HG03520 (cell line): ENCODE measurements around the gene CACNG6.
"Not testable (repeated sequence)": the region's sequence is repeated elsewhere in the genome, so short reads cannot be mapped to it uniquely, and the experiment has no call there.

Source experiments
- ATAC-seq: cut with Tn5 transposase; IDR thresholded peaks from one replicate; pipeline ENCODE4 v1.9.1; 2021; ENCODE audit warnings: mild to moderate bottlenecking, moderate library complexity; ENCODE audit not compliant: unreplicated experiment

Gene CACNG6

DNA sequence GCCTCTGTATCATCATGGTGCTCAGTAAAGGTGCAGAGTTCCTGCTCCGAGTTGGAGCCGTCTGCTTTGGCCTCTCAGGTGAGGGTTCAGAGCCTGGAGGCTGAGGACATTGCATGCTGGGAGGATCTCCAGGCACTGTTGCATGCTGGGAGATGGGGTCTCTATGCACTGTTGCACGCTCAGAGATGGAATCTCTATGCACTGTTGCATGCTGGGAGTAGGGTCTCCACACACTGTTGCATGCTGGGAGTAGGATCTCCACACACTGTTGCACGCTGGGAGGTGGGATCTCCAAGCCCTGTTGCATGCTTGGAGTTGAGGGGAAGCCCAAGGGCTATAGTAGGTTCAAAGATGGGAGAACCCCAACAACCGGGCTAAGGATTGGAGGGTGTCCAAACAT, 8.3 kb downstream of the CACNG6 start:
- no peak for ATAC-seq

DNA sequence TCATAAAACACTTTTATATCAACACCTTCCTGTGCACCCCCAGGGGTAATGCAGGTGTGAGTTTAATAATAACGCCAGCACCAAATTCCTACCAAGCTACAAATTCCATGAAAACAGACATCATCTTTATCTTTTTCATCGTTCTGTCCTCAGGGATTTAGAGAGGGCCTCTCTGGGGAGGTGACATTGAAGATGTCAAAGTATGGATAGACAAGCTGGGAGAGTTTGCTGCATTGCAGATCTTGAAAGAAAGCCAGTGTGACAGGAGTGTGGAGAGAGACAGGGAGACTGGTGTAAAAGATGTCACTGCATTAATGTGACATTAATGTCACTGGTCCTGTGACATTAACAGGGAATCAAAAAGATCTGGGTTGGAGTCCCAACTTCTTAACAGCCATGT, 10.1 kb downstream of the CACNG6 start:
- no peak for ATAC-seq

DNA sequence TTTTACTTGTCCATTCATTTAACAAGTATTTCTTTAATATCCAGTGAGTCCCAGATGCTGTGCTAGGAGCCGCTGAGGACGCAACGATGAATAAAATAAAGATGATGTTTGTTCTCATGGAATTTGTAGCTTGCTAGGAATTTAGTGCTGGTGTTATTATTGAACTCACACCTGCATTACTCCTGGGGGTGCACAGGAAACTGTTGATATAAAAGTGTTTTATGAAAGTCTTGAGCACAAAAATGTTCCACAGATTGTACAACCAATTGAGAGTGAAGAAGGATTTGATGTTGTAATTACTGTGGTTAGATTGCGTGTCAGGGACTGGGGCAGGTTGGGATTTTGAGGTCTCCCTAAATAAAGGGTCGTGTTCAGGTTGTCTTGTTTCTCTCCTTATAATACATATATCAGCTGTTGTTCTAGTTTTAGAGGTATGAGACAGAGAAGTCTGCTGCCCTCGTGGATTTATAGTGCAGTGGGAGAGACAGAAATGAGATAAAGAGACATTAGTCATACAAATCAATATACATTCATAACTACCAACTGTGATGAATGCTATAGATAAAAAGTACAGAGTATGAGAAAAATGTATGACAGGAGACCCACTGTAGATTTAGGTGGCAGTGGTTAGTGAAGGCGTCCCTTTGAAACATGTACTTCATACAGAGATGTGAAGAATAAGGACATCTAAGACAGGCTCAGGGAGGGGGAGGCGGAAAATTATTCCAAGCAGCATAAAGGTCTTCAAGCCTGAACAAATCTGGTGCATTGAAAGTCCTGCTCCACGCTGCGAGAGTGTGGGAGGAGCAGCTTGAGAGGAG, 11.3 kb downstream of the CACNG6 start:
- no peak for ATAC-seq

DNA sequence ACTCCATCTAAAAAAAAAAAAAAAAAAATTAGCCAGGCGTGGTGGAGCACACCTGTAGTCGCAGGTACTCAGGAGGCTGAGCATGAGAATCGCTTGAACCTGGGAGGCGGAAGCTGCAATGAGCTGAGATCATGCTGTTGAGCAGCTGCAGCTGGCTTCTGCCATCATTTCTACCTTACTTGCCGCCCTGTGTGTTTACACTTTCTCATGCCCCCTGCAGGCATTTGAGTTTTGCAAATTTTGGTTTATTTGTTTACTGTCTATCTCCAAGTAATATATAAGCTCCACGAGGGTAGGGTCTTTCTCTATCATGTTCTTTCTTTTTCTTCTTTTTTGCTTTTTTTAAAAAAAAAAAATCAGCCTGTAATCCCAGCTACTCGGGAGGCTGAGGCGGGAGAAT, 18.0 kb downstream of the CACNG6 start:
- ATAC-seq, result no peak

DNA sequence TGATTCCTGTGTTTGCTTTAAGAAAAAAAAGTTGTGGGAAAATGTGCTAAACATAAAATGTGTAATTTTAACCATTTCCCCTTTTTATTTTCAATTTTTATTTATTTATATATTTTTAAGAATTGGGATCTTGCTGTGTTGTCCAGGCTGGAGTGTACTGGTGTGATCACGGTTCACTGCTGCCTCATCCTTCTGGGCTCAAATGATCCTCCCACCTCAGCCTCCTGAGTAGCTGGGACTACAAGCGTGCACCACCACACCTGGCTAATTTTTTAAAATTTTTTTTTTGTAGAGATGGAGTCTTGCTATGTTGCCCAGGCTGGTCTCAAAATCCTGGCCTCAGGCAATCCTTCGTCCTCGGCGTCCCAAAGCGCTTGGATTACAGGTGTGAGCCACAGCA, 19.0 kb downstream of the CACNG6 start:
- ATAC-seq, result no peak

DNA sequence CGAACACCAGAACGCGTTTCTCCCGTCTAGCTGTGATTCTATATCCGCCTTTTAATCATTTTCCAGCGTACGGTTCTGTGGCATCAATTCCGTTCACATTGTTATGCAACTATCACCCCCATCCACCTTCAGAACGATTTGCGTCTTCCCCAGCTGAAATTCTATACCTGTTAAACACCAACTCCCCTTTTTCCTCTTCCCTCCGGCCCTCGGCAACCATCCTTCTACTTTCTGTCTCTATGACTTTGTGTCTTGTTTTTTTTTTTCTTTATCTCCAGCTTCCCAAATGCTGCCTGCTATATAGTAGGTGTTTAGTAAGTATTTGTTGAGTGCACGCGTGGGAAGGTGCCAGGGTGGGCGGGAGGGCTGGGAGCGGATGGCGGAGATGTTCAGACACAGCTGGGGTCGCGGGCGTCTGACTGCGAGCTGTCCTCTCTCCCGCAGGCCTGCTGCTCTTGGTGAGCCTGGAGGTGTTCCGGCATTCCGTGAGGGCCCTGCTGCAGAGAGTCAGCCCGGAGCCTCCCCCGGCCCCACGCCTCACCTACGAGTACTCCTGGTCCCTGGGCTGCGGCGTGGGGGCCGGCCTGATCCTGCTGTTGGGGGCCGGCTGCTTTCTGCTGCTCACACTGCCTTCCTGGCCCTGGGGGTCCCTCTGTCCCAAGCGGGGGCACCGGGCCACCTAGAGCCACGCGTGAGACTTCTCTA, 20.2 kb downstream of the CACNG6 start:
- ATAC-seq, result no peak

DNA sequence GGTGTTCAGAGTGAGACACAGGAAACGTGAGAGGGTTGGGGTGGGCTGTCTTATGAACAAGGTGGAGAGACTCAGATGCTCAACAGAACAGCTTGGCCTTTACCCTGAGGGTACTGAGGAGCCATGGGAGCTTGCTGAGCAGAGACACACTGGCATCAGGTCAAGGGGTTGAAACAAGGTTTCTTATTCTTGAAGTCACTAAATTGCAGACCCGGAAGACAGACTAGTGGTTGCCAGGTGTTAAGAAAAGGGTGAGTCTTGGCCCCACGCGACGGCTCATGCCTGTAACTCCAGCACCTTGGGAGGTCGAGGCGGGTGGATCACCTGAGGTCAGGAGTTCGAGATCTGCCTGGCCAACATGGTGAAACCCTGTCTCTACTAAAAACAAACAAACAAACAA, 22.4 kb downstream of the CACNG6 start:
- no peak for ATAC-seq

DNA sequence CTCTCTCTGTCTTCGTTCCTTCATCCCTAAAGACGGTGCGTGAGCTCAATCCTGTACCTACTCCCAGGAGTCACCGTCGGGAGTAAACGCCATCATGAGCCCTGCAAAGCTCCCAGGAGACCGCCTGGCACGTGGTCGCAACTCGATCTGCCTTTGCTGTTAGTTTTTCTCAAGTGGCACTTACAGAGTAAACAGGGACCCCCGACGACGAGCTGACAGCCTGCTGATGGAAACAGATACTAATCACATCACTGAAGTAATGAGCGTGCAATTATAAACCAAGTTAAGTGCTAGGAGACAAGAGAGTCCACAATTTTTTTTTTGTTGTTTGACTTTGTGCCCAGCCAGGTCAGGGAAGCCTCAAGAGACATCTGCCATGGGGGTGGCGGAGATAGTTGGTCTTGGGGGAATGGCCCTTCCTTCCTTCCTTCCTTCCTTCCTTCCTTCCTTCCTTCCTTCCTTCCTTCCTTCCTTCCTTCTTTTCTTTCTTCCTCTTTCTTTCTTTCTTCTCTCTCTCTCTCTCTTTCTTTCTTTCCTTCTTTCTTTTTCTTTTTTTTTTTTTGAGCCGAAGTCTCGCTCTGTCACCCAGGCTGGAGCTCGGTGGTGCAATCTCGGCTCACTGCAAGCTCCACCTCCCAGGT, 23.6 kb downstream of the CACNG6 start:
- no peak for ATAC-seq

DNA sequence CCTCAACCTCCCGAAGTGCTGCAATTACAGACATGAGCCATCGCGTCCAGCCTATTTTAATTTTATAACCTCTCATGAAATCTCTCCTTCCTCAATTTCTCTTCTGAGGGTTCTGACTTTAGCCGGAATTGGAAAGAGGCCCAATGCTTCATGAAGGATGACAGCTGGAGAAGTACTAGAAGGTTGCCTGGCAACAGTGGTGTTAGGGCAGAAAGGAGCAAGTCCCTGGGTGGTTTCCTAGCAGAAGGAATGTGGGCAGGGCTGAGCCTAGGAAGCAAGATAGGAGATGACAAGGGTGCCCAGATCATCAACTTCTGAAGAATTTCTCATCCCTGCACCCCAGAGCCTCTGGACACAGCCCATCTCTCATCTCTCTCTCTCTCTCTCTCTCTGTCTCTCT, 25.8 kb downstream of the CACNG6 start:
- ATAC-seq, result no peak

DNA sequence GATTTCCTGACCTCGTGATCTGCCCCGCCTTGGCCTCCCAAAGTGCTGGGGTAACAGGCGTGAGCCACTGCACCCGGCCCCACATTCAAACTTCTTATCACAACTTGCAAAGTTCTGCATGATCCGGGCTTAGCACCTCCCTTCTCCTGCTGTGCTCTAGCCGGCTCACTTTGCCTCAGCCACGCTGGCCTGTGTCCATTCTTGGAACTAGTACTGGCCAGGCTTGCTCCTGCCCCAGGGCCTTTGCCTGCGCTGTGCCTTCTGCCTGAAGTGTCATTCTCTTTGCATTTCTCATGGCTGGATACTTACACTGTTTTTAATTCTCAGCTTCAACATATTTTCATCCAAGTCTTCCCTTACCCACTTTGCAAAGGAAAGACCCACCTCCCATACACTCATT, 29.9 kb downstream of the CACNG6 start:
- no peak for ATAC-seq

DNA sequence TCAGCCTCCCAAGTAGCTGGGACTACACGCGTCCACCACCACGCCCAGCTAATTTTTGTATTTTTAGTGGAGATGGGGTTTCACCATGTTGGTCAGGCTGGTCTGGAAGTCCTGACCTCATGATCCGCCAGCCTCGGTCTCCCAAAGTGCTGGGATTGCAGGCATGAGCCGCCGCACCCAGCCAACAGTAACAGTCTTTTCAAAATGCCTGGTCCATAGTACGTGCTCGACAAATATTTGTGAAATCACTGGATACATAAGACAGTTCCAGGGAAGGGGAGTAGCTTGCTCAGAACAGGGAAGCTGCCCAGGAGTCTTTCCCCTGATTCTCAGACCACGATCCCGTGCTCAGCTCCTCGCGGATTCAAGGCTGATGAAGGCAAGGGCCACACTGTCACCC, 30.5 kb downstream of the CACNG6 start:
- no peak for ATAC-seq

DNA sequence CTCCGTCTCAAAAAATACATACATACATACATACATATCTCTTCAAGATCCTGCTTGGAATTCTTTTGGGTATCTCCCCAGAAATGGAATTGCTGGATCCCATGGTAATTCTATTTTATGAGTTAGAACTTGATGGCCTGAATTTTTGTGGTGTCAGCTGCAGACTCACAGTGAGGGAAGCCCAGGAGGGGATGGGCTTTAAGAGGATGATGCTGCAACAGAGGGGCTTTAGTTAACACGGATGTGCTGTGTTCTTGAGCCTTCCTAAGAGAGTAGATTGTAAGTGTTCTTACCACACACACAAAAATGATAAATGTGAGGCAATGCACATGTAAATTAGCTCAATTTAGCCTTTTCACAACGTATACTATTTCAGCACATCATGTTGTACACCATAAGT, 31.8 kb downstream of the CACNG6 start:
- no peak for ATAC-seq

DNA sequence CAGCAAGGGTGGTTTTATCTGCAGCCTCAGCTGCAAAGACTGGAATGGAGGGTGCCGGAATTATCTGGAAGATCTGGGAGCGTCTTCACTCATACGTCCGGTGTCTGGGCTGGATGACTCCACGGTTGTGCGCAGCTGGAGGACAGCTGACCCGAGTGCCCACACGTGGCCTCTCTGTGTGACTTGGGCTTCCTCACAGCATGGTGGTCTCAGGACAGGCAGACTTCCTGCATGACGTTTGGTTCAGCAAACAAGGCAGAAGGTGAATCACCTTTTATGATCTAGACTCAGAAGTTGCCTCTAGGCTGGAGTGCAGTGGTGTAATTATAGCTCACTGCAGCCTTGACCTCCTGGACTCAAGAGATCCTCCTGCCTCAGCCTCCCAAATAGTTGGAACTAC, 33.2 kb downstream of the CACNG6 start:
- no peak for ATAC-seq

DNA sequence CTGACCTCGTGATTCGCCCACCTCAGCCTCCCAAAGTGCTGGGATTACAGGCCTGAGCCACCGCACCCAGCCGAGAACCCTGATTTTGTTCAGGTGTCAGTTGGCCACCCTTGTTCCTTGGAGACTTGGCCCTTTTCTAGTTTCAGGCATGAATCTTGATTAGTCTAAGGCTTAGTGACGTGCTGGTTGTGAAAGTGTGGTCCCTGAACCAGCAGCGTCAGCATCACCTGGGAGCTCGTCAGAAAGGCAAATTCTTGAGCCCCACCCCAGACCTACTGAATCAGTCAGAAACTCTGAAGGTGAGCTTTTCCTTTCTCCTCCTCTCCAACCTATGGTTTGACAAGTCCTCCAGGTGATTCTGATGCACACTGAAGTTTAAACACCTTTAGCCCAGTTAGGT, 35.2 kb downstream of the CACNG6 start:
- ATAC-seq, result no peak

DNA sequence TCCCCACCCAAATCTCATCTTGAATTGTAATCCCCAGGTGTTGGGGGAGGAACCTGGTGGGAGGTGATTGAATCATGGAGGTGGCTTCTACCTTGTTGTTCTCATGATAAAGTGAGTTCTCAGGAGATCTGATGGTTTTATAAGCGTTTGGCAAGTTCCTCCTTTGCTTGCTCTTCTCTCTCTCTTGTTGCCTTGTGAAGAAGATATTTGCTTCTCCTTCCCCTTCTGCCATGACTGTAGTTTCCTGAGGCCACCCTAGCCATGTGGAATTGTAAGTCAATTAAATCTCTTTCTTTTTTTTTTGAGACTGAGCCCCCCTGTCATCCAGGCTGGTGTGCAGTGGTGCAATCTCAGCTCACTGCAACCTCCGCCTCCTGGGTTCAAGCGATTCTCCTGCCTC, 37.9 kb downstream of the CACNG6 start:
- no peak for ATAC-seq

DNA sequence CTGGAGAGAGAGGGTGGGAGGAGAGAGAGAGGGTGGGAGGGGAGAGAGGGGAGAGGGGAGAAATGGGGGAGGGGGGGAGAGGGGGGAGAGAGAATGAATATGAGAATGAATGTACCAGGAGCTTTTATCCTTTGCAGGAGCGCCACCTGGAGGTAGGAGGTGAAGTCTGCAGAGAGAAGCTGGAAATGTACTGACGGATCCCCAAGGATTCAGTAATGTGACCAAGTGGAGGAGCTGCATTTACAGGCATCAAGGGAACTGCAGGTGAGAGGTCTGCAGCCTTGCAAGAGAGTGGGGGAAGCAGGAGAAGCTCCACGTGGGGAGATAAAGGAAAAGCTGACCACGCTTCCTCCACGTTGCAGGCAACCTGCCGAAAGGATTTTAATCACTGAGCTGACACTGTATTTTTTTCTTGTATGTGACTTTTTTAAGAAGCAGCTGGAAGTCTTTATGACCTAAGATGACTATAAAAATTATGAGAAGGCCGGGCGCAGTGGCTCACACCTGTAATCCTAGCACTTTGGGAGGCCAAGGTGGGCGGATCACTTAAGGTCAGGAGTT, 38.6 kb downstream of the CACNG6 start:
- ATAC-seq, result no peak

DNA sequence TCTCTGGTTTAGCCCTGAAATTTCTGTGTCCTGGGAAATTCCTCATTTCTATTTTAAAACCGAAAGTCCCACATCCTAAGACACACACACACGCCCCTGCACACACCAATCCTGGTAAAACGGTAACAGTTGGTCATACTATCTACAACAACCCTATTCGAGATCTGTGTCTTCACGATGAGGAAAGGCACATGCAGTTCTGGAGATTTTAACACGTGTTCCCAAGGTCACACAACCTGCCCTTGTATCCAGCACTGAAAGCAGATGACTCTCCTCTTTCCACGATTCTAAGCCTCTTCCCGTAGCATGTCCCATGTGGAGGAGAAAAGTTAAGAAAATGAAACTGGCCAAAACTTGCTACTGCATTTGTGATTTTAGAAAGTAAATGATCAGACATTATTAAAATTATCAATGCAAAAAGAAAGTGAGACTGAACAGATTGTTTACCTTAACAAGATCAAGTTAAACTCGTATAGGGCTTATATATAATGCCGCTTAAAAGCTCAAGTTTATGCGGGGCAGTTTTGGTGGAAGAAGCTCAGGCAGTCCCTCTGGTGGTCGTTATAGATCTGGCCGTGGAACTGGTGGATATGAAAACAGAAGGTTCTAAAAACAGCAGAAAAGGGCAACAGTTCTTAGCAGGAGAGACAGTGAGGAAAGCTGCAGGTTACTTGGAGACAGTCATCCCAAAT, 39.6 kb downstream of the CACNG6 start:
- ATAC-seq, result no peak

DNA sequence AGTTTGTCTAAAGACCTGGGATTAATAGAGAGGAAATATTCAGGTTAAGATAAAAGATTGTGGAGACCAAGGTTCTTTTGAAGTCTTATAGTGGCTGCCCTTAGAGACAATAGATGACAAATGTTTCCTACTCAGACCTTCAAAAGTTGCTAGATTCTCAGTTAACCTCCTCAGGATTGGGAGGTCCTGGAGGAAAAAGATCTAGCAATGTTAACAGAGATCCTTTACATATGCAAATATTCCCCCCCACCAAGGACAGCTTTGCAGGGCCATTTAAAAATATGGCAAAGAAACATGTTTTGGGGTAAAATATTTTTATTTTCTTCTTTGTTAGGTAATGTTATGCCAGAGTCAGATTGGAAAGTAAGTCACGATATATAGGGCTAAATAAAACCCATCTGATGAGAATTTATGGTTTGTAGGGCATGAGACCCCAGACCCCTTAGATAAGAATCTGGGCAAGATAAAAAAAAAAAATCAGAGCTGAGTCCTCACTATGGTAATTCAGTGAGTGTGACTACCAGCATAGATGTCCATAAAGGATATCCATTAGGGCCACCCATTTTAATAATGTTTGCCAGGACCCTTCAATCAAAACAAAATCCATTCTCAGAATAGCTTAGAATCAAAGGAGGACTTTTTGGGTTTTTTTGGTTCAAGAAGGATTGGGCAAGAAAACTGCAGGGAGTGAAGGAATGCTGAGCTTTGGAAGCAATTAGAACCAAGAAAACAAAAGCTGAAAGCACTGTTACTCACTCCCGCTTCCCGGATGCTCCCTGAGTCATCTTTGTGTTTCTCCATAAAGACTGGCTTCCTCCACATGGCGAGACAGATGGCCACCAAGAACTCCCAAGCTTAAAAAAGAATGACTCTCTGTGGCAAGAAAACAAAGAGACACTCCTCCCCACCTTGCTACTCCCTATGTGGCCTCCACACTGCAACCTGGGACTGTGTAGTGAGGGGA, 44.1 kb downstream of the CACNG6 start:
- ATAC-seq, result no peak

DNA sequence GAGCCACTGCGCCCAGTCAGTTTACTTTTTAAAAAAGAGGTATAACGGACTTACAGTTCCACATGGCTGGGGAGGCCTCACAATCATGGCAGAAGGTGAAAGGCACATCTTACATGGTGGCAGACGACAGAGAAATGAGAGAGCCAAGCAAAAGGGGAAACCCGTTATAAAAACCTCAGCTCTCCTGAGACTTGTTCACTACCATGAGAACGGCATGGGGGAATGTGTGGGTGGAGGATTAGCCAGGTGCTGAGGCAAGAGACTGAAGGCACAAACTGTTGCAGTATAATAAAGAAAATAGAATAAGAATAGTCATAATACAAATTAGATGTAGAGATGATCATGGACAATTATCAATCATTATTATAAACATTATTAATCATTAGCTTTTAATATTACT, 45.1 kb downstream of the CACNG6 start:
- ATAC-seq, result not testable (repeated sequence)

DNA sequence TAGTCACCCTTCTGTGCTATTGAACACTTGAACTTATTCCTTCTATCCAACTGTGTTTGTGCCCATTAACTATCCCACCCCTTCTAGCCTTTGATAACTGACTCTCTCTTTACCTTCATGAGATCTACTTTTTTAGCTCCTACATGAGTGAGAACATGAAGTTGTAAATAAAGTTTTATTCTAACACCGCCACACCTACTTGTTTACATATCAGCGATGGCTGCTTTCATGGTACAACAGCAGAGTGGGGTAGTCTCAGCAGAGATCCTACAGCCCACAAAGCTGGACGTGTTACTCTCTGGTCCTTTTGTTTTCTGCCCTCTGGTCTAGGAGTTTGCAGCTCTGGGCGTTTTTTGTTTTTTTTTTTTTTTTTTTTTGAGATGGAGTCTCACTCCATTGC, 48.6 kb downstream of the CACNG6 start:
- no peak for ATAC-seq
